Measurements from ENCODE around the gene SEC24D. TPM values are rescaled to one million over a fixed set of nuclear protein-coding genes. Genes with fewer than 3 reads are reported as not detected.

The SEC24D gene
- total and polyA plus RNA-seq, 9 of the 15 experiments (the other 6 are each of a cell fraction or from before 2014, with no cell fraction given), result 7.1 to 22.5 (median 11.3) TPM

GRCh38 chr4:118767109-118767508, 68.8 kb downstream of the SEC24D start:
- FAIRE-seq, result peak; percentile 67
- Histone ChIP-seq H3K27ac (ENCODE audit: extremely low read depth, low read depth, low read length) (peak overlapping the region; percentile 16; the same call in 1 of the 3 replicates), H3K36me3 (ENCODE audit: control insufficient read depth, insufficient read depth, low read length) (peaks cover 36% of the 10 kb centered on the region), H3K9me3 (replicated peaks; ENCODE audit: control insufficient read depth, insufficient read depth, low read depth, low read length) (no peaks in the 10 kb centered on the region), H2AFZ (ENCODE audit: low read depth, low read length) (0 out of 2 replicates have a peak overlapping the region, but pooled peaks have one; percentile 7), H3K4me3 (no peak overlapping the region), H3K27me3 (ENCODE audit: control insufficient read depth in 2 of 2, insufficient read depth in 2 of 2, low read length in 2 of 2) (no peaks in the 10 kb centered on the region), H4K20me1 (replicated peaks; ENCODE audit: control insufficient read depth, insufficient read depth, low read length) (0 out of 2 replicates have a peak, but pooled peaks cover 4% of the 10 kb centered on the region), H3K4me1 (replicated peaks in 1 of 2; ENCODE audit: control insufficient read depth in 2 of 2, insufficient read depth in 2 of 2, low read length in 2 of 2) (peaks cover 0 to 16% of the 10 kb centered on the region in 2 experiments; a peak in 3 of 5 replicates), H3K9ac (ENCODE audit: insufficient read depth in 1 of 2, low read depth in 2 of 2, low read length in 2 of 2) (no peak overlapping the region), H3K9me1 (ENCODE audit: control insufficient read depth, insufficient read depth, low read length) (no peaks in the 10 kb centered on the region), H3K79me2 (ENCODE audit: control insufficient read depth, insufficient read depth, low read length) (no peaks in the 10 kb centered on the region), H3K4me2 (ENCODE audit: insufficient read depth, low read length) (peak overlapping the region; percentile 28)
- no TSS peak for BruUV-seq (replicated peaks)
- in situ Hi-C loops (cut with MboI) (no loop called here), intact Hi-C loops (cut with micrococcal nuclease) (no loop called here)
- peak; percentile 90 for ATAC-seq
- DNase-seq (ENCODE audit: extremely low read depth in 1 of 4, low spot score in 3 of 4), result peak; percentile 67 to 79 (median 74)
- POLR2A ChIA-PET, result interaction anchor here (0.6 kb wide), 1 partner anchor 117 kb away, joined by 3 read pairs; no protein-coding TSS in a partner anchor
- CTCF ChIA-PET (ENCODE audit: low intra/inter-chr PET ratio), result interaction anchor here (0.5 kb wide), 1 partner anchor 261 kb away, joined by 8 read pairs; no protein-coding TSS in a partner anchor
- WGBS (ENCODE audit: insufficient coverage, low coverage, missing lambda C conversion rate), result 24% methylated on average over 6 of the region's 6 CpGs
- TF ChIP-seq MAFG (tag; conservative IDR thresholded peaks at IDR 0.05) (no peak), STAG1 (CRISPR knock-in tag; IDR thresholded peaks at IDR 0.05; ENCODE audit: borderline replicate concordance) (no peak), EGR1 (conservative IDR thresholded peaks at IDR 0.05) (peak; percentile 35; the same call in 1 of the 2 replicates), KHSRP (IDR thresholded peaks at IDR 0.05) (no peak), NFIC (IDR thresholded peaks at IDR 0.05) (peak; percentile 58), STAT5A (IDR thresholded peaks at IDR 0.05; ENCODE audit: borderline replicate concordance, low read length) (peak; percentile 53; the same call in 1 of the 2 replicates), EP300 (IDR thresholded peaks at IDR 0.05; ENCODE audit: low read length) (peak; percentile 50; the same call in 1 of the 2 replicates), MTA2 (IDR thresholded peaks at IDR 0.05; ENCODE audit: low read depth) (peak; percentile 52; the same call in 1 of the 2 replicates), KAT2B (IDR thresholded peaks at IDR 0.05; ENCODE audit: low read depth, low read length) (no peak), PHF20 (IDR thresholded peaks at IDR 0.05; ENCODE audit: partially characterized antibody) (no peak), RNF219 (CRISPR knock-in tag; IDR thresholded peaks at IDR 0.05) (no peak), KDM1A (IDR thresholded peaks at IDR 0.05) (no peak), NFATC3 (IDR thresholded peaks at IDR 0.05) (no peak), ZBTB12 (CRISPR knock-in tag; IDR thresholded peaks at IDR 0.05) (no peak), MCM7 (IDR thresholded peaks at IDR 0.05) (no peak), DPF2 (IDR thresholded peaks at IDR 0.05) (peak; percentile 73), ZFX (CRISPR knock-in tag; IDR thresholded peaks at IDR 0.05) (no peak), PTRF (tag; IDR thresholded peaks at IDR 0.05) (no peak), TCF3 (CRISPR knock-in tag; IDR thresholded peaks at IDR 0.05) (peak; percentile 87), SMARCA4 (IDR thresholded peaks at IDR 0.05) (peak; percentile 59), ADNP (tag; IDR thresholded peaks at IDR 0.05) (no peak), ETV5 (CRISPR knock-in tag; IDR thresholded peaks at IDR 0.05; ENCODE audit: low read depth) (0 out of 2 replicates have a peak, but pooled peaks have one; percentile 43), ZNF12 (CRISPR knock-in tag; IDR thresholded peaks at IDR 0.05) (no peak), ZNF165 (CRISPR knock-in tag; IDR thresholded peaks at IDR 0.05; ENCODE audit: borderline replicate concordance) (no peak), ZNF551 (CRISPR knock-in tag; IDR thresholded peaks at IDR 0.05) (no peak)
